Cerebellar nuclear complex (tissue), 1 donor: ENCODE results near the gene ZNF554.
A peak's percentile ranks its signal among the peaks of the same experiment; 100 is the strongest.

Experiments used
- DNase-seq, 2 experiments: peaks; one replicate each; lab custom pipeline; 2025; lab: John Stamatoyannopoulos, UW

The ZNF554 gene

DNA sequence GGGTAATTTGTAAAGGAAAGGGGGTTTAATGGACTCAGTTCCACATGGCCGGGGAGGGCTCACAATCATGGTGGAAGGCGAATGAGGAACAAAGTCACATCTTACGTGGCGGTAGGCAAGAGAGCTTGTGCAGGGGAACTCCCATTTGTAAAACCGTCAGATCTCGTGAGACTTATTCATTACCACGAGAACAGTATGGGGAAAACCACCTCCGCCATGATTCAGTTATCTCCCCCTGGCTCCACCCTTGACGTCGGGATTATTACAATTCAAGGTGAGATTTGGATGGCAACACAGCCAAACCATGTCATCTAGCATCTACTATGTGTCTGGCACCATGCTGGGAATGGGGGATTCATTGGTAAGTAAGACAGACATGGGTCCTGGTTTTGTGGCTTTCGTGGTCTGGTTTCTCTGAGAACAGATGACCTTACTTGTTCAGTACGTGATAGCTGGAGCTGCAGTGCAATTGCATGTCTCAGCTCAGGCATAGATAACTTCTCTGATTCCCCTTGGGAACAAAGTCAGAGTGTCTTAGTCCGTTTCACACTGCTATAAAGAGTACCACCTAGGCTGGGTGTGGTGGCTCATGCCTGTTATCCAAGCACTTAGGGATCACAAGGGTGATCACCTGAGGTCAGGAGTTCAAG lies 8.3 kb downstream of the ZNF554 start:
- DNase-seq = no peak

DNA sequence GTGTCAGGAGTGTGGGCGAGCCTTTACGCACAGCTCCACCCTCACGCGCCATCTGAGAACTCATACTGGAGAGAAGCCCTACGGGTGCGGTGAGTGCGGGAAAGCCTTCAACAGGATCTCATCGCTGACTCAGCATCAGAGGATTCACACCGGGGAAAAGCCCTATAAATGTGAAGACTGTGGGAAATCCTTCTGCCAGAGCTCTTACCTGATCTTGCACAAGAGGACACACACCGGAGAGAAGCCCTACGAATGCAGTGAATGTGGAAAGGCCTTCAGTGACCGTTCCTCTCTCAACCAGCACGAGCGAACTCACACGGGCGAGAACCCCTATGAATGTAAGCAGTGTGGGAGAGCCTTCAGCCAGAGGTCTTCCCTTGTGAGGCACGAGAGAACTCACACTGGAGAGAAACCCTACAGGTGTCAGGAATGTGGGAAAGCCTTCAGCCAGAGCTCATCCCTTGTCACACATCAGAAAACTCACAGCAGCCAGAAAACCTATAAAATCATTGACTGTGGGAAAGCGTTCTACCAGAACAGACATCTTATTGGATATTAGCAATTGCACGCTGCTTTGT lies 14.7 kb downstream of the ZNF554 start:
- no peak for DNase-seq

- no peak for DNase-seq
Measured at GRCh38 chr19:2837430-2837829, 17.8 kb downstream of the ZNF554 start.

GRCh38 chr19:2840794-2841791 lies 21.4 kb downstream of the ZNF554 start, which contains the start of gene ZNF555:
ZNF555 (plus strand) TSS chr19:2841475; CDS start chr19:2841573, 98 bp downstream.
- DNase-seq = peak; percentile 84 to 95

DNA sequence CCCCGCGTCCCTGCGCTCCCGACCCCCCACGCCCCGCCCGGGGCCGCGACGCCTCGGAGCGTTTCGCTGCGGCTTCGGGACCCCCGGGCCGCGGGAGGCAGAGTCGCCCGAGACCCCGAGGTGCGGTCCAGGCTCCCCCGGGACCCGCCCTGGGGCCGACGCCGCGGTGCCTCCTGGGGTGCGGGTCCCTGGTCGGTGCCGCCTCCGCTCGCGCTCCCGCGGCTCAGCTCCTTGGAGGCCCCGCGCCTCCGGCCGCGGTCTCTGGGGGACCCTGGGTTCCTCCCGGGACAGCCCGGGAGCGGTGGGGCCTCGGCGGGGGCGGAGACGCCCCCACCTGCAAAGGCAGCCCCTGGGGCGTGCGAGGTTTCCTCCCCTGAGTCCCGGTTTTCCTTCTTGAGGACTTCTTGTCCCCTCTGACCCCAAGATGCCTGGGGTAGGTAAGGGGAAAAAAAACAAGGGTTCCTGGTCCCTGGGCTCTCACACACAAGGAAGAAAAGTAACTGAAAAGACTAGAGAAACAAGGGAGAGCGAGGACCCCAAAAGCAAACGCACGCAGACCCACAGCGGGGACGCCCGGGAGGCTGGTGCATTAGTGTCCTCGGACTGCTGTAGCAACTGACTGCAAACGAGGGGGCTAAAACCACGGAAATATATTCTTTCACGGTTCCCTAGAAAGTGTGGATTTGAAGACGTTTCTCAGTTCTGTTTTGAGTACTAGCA lies 22.3 kb downstream of the ZNF554 start:
- no peak for DNase-seq

GRCh38 chr19:2845107-2845506 lies 25.4 kb downstream of the ZNF554 start:
- no peak for DNase-seq

DNA sequence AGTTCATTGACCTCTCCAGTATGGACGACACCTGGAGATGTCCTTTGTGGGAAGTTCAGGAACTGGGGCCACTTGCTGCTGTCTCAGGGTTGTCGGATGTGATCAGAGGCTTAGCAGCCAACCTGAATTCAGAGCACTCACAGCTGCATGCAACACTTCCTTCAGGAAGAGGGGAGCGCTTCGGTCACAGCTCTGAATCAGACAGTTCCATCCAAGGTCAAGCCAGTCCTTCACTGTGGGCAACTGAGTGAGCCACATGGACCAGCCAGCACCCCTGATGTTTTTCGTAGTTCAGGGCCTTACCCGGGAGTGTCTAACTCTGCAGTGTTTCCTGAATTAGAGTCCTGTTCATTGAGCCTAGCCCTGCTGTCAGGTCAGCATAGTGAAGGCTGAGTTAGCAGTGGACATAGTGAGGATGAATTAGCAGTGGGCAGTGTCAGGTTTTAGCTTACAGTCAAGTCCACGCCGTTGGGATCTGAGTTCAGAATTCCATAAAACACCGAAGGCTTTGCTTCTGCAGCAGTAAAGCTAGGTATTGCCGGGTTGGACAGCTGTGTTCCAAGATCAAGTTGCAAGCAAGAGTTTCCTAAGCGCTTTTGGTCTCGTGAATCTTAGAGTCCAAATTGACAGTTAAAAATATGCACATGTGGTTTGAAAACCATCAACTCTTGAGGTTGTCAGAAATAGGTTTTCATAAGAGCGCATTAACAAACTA lies 26.7 kb downstream of the ZNF554 start:
- no peak for DNase-seq

DNA sequence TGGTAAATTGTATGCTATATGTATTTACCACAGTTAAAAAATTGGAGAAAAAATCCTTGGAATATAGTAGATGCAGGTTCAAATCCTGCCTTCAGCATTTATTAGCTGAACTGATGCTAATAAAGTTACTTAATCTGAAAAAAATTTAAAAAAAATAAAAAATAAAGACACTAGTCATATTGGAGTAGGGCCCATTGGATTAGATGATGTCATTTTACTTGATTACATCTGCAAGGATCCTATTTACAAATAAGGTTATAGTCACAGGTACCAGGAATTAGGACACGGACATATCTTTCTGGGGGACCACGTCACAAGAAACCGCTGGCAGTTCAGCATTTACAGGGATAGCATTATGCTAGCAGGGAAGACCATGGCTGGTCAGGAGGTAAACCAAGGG lies 27.8 kb downstream of the ZNF554 start:
- no peak for DNase-seq

DNA sequence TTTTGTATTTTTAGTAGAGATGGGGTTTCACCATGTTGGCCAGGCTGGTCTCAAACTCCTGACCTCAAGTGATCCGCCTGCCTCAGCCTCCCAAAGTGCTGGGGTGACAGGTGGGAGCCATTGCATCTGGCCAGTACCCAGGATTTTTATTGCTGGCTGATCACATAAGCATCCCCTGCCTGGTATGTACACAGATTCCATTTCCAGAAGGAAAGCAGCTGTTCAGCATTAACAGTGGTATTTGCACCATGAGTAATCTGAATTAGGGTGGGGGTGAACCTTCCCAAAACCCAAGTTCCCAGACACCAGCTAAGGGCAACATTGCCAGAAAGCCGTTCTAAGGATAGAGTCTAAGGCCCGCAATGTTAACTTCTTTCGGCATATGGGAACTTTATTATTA lies 28.9 kb downstream of the ZNF554 start:
- DNase-seq = no peak

- DNase-seq = no peak
Measured at GRCh38 chr19:2850256-2850925, 30.7 kb downstream of the ZNF554 start.

DNA sequence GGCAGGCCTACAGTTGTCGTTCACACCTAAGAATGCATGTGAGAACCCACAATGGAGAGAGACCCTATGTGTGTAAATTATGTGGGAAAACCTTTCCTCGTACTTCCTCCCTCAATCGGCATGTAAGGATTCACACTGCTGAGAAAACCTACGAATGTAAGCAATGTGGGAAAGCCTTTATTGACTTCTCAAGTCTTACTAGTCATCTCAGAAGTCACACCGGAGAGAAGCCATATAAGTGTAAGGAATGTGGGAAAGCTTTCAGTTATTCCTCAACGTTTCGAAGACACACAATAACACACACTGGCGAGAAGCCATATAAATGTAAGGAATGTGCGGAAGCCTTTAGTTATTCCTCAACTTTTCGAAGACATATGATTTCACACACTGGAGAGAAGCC lies 32.9 kb downstream of the ZNF554 start:
- DNase-seq = no peak

DNA sequence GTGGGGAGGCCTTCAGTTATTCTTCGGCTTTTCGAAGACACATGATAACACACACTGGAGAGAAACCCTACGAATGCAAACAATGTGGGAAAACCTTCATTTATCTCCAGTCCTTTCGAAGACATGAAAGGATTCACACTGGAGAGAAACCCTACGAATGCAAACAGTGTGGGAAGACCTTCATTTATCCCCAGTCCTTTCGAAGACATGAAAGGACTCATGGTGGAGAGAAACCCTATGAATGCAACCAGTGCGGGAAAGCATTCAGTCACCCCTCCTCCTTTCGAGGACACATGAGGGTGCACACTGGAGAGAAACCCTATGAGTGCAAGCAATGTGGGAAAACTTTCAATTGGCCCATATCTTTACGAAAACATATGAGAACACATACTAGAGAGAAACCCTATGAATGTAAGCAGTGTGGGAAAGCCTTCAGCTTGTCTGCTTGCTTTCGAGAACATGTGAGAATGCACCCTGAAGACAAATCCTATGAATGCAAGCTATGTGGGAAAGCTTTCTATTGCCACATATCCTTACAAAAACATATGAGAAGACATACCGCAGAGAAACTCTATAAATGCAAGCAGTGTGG lies 33.4 kb downstream of the ZNF554 start:
- DNase-seq = no peak

DNA sequence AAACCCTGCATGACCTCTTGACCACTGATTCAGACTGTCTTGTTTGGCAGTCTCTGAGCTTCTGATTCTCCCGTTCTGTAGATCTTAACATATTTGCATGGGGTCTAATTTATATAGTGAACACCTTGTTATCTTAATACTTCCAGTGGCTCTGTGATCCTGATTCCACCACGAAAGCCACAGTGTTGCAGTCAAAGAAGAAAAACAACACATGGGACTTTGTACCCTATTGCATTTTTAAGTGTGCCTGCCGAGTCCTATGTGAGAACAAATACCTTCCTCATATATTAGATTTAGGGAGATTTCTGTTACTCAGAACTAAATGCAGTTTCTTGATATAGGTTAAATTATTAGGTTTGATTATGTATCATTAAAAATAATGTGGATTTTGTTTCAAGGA lies 35.2 kb downstream of the ZNF554 start:
- no peak for DNase-seq

- DNase-seq = no peak
Measured at GRCh38 chr19:2856457-2857050, 36.9 kb downstream of the ZNF554 start.

GRCh38 chr19:2858864-2859263 lies 39.2 kb downstream of the ZNF554 start:
- no peak for DNase-seq

DNA sequence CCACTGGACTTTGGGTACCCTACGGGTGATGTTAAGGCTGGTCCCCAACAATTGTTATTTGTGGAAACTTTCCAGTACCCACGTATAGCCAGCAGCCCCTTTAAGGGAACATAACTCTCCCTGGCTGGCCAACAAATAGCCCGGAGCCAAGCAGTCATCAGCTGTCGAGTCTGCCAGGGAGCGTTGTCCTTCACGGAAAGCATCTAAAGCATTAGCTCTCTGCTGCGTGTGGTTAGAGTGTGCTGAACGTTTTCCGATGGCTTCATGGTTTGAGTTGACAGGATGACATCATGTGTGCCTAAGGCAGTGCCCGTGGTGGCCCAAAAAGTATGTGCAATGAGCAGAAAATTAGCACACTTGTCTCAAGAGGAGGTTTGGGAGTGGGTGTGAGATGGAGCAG lies 44.1 kb downstream of the ZNF554 start:
- no peak for DNase-seq

DNA sequence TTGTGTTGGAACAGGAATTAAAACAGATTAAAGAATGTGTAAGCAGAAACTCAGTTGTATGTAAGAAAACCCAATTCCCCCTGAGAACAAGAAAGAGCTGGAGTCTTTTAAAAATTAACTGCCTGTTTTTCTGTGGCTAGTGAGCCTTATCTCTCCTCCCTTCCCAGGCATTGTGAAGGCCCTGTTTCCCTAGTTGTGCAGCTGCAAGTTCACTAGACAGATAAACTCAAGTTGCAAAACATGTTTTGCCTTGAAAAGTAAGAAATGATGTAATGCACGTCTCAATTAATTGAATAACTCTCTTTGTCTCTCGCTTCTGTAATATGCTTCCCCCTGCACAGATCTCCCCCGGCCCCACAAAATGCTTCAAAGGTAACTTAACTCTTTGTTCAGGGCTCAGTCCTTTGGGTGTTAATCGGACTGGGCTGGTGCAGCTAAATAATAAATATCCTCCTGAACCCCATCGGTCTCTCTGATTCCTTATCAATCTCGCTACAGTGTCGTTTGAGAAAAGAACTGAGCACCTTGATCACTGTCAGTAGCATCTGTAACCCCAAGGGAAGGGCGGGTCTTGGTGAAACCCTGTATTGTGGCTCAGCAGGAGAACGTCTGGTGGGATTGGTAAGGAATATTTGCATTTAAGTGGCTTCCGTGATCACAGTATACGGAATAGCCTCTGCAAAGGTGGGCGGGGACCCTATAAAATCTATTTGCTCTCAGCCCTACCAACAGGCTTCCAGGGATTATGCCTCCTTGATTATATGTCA lies 45.8 kb downstream of the ZNF554 start:
- DNase-seq = no peak

DNA sequence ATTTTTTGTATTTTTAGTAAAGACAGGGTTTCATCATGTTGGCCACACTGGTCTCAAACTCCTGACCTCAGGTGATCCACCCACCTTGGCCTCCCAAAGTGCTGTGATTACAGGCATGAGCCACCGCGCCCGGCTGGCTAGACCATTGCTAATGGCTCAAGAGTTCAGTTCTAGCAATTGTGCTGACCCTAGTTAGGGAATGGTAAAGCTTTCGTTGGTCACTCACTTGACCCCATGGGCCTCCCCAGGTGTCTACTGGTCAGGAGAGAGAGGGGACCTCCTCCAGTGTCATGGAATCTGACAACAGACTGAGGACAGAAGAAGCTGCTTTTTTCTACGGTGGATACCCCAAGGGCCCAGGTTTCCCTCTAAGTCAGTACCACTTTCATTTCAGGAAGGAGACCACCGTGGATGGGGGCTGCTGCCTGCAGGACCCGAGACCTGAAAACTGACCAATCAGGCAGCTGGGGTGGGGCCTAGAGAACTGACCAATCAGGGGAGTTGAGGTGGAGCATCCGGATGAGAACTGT lies 46.9 kb downstream of the ZNF554 start:
- DNase-seq = no peak
